Globus pallidus (tissue), 1 donor: ENCODE measurements around the gene UBQLN4.
"Not testable (repeated sequence)": the region's sequence is repeated elsewhere in the genome, so short reads cannot be mapped to it uniquely, and the experiment has no call there.

Experiments used
- DNase-seq: peaks from one replicate; pipeline ENCODE4 v3.0.0-alpha.2; 2015; ENCODE audit warnings: low spot score

UBQLN4 gene

DNA sequence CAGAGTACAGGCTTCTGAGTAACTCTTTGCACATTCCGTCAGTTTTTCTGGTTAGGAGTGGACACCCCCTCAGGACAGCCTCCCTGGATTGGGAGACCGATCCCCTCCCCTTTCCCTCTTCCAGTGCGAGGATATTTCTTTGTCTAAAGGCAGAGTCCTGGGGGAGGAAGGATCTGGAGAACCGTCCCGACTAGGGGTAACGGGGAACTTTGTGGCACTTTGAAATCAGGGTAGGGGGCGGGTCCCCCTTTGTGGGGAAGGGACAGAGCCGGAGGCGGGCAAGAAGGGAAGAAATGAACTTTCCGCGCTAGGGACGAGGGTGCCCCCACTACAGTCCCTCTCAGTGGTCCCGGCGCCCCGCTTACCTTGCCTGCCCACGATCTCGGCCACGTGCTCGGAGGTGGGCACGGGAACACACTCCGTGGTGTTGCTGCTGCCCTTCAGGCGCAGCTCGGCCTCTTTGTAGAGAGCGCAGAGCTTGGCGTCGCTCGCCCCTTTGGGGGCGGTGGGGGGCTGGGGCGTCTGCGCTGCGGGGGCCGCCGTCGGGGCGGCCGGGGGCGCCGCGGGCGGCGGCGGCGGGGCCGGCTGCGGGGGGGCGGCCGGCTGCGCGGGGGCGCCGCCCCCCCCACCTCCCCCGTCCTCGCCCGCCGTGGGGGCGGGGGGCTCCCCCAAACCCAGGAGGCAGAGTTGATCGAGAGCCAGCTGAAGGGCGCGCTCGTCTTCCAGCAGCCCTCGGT, 27.8 kb upstream of the UBQLN4 start:
- DNase-seq, result no peak

DNA sequence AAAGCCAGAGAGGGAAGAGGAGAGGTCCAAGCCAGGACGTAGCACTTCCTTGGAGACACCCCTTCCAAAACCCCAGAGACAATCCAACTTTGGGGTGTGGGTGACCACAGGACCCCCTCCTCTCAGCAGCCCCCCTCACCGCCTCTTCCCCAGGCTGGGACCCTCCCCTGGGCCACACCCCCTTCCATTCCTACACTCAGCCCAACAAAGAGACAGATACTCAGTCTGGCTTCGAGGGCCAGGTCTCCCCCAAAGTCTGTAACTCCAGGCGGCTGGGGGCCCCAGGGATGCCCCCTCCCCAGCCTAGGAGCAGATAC, 27.2 kb upstream of the UBQLN4 start:
- no peak for DNase-seq

DNA sequence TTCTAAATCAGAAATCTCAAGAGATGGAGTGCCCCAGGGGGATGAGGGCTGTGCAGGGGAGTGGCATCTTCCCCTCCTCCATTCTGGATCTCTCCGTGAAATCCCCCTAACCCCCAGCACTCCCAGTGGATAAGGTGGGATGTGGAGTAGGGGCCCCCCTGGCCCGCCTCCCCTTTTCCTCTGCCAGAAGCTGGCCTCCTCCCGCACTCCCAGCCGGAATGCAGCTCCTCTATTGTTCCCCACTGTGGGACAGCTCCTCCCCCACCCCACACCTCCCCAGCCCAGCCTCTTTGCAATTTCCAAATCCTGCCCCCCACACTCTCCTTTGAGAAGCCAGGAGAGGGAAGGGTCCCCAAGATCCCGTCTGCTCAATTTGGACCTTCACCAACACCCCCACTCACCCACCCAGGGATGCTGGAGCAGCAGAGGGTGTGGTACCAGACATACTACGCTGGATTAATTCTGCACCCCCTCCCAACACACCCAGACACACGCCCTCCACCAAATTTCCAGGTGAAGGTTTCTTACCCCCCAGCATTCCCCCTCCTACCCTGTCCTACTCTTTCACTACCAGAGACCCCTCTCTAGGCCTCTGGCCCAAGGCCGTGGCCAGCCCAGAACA, 26.8 kb upstream of the UBQLN4 start:
- DNase-seq, result no peak

DNA sequence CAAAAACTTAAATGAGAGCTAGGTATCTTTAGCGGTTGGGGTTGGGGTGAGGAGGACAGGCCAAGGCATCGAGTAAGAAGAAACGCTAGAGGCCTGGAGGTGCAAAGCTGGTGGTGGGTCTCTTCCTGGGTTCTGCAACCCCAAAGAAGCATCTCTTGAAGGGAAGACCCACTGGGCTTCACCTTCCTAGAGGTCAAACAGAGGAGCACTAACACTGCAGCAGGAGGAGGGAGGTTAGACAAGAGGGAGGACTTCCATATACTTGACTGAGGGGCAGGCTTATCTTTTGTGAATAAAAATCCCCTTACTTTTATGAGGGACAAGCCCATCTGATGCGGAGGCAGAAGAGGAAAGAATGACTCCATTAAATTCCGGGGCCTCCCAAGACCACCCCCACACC, 26.2 kb upstream of the UBQLN4 start:
- no peak for DNase-seq

DNA sequence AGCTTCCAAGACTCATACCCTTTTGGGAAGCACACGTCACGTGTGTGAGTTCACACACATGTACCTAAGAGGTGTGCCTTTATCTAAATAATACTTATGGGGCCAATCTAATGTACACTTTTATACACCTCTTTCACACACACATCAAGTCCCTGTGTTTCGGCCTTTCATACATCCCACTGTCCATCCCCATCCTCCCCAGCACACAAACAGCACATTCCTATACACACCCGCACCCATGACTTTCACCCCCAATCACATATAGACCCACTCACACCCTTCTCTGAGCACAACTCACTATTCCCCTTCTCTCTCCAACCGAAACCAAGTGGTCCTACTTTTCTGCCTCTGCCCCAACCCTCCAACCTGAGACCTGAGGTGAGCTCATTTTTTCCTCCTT, 25.1 kb upstream of the UBQLN4 start:
- DNase-seq, result no peak

DNA sequence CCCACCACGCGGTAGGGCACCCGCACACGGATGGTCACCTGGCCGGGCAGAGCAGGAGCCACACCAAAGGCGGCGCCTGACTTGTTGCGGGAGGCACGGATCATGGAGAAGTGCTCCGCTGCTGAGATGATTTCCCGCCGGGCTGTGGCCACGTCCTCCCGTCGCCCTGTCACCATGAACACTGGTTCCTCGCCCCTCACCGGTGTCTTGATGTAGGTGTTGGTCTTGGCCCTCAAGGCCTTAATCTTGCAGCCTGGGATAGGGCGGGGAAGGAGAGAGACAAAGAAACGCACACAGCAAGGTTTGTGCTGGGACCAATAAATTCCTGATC, 23.8 kb upstream of the UBQLN4 start:
- no peak for DNase-seq

DNA sequence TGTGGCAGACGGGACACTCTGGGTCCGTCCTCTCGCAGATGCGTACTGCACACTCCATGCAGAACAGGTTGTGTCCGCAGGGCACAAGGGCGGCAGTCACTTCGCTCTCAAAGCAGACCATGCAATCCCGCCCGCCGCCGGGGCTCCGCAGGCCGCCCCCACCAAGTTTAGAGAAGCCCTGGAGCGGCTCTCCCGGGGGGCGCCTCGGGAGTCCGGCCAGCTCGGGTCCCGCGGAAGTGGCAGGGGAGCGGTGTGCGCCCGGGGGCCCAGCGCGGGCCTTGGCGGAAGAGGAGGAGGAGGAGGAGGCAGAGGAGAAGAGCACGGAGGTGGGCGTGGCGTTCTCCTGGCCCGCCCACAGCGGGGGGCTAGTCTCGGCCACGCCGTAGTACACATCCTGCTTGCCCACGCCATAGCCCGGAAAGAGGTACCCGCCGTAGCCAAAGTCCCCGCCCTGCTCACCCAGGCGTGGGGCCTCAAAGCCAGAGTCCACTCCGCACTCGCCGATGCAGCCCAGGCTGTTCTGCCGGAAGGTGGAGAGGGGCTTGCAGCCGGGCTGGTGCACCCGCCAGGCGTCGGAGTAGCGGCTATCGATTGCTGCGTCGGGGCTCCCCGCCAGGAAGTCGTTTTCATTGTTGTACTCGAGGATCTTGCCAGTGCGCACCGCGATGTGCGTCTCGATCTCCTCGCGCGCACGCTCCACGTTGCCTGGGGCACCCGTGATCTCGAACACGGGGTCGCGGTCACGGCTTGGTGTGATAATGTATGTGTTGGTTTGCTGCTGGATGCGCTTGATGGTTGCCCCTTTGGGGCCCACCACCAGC, 23.2 kb upstream of the UBQLN4 start:
- no peak for DNase-seq

DNA sequence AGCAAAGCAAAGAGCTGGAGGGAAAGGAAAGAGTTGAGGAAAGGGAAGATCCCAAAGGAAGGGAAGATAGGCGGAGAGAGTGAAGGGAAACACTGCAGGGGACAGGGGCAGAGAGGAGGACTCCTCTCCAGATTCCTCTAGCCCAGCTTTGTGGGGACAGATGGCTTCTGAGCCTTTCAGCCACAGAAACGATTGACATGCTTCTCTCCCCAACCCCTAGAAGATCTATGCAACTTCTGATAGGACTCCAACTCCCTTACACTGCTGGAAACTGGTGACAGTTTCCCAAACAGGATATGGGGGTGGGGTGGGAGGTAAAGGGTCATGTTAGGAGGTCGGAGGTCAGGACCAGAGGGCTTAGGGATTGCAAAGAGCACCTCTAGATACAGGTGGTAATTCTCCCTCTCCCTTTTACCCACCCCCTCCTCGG, 22.2 kb upstream of the UBQLN4 start:
- no peak for DNase-seq

DNA sequence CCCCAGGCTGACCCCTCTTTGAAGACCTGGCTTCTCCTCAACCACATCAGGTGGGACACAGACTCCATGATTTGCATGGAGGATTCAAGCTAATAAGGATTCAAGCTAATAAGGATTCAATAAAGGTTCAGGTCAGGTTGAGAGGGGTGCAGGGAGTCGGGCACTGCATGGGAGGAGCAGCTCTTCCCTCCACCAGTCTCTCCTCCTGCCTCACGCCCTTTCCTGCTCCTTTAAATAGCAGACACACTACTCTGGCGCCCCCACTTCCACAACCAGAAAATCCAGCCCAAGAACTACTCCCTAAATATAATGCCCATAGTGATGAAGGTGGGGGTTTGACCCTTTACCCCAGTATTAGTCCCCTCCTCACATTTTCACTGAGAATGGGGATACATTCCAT, 21.6 kb upstream of the UBQLN4 start:
- DNase-seq, result no peak

DNA sequence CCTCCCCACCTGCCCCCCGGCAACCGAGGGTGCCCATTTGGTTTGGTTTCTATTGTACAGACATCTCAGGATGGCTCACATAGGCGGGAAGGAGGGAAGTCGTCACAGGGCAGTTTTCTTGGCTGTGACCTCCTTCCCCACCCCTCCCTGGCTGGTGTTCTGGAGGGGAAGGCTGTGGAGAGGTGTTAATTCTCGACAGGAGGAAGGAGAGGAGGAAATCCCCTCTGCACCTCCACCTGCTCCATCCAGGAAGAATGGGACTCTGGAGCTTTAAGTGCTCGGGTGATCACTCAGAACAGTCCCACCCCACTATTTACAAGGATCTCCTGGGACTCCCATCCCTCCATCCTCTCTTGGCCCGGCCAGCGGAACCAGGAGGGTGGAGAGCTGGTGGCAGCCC, 21.1 kb upstream of the UBQLN4 start:
- DNase-seq, result no peak

DNA sequence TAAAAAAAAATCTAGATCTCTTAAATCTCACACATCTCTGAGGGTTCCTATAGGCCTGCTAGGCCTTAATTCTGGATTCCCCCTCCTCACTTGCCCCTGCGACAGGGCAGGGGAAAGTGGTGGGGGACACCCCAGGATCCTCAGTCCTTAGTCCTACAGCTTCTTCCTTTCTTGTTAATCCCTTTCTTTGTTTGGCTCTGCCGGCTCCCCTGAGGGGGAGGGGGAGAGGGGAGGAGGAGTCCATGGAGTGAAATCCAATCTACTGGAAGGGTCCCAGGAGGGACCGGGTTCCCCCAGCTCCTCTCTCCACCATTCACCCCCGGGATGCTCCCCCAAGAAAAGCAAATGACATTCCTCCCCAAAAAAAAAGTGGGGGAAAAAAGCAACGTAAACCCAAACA, 20.1 kb upstream of the UBQLN4 start:
- no peak for DNase-seq

DNA sequence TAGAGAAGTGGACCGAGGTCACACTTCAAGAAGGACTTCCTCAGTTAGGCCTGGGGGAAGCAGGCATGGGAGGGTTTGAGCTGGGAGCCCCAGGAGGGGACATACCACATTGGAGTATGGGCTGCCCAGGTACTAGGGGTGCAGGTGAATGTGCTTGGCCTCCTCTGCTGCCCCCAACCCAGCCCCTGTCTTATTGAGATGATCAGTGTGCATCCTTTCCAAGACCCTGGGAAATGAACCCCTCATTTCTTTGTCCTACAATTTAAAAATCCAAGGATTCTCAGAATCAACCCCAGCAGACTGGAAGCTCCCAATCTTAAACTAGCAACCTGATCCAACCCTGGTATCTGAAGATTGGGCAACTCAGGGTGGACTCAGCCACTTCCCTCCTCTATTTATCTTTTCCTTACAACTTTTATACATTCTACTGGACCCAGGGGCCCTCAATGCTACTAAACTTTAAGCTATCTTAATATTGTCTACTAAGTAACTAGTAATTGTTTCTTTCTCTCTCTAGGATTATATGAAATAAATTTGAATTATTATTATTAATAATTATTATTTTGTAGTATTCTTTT, 19.6 kb upstream of the UBQLN4 start:
- no peak for DNase-seq

DNA sequence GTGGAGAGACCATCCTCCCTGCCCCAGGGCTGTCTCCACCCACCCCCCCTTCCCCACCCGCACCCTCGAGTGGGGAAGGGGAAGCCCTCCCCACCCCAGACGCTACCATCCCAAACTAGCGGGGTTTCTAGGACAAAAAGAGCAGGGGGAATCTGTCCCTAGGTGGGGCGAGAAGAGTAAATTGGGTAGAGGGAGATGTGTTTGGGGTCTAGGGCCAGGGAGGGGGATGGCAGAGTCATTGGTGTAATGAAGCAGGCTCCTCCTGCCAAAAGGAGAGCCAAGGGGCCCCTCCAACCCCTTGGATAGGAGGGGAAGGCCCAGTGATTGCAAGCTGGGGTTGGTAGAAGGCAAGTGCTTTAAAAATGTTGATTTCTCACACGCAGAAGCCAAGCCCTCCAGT, 18.7 kb upstream of the UBQLN4 start:
- DNase-seq, result no peak

DNA sequence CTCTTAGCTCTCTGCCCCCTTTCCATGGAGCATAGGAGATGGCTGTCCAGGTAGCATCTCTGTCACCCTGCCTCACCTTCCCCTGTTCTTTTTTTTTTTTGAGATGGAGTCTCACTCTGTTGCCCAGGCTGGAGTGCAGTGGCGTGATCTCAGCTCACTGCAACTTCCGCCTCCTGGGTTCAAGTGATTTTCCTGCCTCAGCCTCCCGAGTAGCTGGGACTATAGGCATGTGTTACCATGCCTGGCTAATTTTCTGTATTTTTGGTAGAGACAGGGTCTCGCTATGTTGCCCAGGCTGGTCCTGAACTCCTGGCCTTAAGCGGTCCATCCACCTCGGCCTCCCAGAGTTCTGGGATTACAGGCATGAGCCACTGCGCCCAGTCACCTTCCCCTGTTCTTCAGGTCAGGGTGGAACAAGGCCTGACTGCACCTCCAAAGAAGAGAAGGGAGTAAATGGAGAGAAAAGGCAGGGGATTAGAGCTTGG, 17.8 kb upstream of the UBQLN4 start:
- not testable (repeated sequence) for DNase-seq

DNA sequence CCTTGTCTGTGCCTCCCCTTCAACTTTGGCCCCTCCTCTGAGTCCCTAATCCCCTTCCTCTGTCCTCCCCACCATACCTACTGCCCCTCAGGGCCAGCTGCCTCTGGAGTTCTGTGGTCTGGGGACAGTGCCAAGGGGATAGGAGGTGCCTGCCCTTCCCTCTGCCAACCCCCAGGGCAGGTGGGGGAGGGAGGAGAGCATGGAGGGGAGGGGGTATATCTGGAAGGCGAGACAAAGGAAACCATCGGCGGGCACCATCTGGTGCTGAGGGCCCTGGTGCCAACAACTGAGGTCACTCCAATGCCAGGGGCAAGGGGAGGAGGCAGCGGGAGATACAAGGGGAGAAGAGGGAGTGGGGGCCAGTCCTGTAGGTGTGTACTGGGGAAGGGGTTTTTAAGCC, 16.9 kb upstream of the UBQLN4 start:
- no peak for DNase-seq

DNA sequence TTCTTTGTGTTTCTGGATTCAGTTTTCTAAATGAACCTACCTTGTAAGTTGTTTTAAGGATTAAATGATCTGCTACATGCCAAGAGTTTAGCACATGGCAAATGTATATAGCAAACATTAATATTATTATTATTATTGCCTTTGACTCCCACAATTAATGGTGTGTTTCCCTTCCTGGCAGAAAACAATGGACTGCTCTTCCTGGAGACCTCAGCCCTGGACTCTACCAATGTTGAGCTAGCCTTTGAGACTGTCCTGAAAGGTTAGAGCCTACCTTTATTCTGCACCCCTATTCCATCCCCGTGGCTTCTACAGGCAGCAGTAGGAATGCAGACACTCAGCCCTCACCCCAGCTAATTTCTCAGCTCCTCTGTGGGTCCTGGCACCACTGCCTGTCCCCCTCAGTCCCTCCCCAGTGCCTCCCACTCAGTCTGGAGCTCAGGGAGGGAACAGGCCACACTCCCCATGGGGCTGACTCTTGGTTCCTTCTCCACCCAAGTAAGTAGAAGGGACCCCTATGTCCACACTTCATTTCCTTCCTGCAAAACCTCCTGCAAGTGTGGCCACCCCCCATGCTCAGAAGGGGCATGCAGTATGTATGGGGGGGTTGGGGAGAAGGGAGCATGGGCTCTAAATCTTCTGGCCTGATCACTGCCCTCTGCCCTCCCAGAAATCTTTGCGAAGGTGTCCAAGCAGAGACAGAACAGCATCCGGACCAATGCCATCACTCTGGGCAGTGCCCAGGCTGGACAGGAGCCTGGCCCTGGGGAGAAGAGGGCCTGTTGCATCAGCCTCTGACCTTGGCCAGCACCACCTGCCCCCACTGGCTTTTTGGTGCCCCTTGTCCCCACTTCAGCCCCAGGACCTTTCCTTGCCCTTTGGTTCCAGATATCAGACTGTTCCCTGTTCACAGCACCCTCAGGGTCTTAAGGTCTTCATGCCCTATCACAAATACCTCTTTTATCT, 16.2 kb upstream of the UBQLN4 start:
- DNase-seq, result no peak

DNA sequence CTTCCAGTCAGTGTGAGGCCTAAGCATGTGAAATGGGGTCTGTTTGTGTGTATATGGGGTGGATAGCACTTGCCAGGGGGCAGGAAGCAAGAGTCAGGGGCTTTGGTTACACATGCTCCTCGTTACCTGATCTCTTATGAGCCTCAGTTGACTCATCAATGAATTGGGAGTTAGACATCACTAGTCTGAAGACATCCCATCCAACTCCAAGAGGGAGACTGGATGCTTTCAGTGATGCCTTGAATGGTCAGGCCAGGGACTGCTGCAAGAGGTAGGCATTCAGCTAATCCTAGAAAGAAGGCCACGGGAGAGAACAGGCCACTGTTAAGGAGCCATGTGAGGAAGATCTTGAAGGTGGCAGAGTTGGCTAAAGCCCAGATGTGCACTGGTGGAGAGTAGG, 13.7 kb upstream of the UBQLN4 start:
- no peak for DNase-seq

DNA sequence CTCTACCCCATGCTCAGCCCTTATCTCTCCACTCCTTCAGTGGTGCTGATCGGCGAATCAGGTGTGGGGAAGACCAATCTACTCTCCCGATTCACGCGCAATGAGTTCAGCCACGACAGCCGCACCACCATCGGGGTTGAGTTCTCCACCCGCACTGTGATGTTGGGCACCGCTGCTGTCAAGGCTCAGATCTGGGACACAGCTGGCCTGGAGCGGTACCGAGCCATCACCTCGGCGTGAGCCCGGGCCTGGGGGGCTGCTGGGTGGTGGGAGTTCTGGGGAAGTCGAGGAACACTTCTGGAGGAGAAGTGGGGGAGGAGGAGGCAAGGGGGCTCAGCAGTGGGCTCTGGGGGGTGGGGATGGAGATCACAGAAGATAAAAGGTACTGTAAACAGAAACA, 12.3 kb upstream of the UBQLN4 start:
- DNase-seq, result no peak

DNA sequence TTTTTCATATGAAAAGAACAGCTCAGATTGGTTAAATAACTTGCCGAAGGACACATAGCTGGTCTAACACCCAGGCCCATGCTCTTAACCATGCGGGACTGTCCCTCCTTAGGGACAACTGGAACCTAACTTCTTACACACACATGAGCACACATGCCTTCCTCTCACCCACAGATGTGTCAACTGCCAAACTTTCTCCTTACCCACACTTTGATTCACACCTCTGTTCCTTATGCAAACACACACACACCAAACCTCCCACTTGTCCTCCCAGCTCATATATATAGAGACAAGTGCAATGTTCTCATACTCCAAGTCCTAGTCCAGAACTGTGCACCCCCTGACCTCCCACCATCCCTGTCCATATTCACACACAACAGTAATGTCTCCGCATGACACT, 11.6 kb upstream of the UBQLN4 start:
- no peak for DNase-seq

DNA sequence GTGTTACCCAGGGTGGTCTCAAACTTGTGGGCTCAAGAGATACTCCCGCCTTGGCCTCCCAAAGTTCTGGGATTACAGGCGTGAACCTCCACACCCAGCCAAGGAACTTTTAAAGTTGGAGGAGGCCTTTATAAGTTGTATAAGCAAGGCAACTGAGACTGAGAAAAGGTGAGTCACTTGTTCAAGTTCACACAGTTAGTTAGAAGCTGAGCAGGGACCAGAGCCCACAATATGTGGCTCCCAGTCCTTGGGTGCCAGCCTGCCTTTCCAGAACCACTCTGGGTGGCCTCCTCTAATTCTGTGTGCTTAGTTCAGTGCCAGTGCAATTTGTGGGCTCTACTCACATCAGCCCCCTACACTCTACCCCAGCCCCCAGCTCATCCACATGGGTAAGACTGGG, 11.0 kb upstream of the UBQLN4 start:
- DNase-seq, result no peak

DNA sequence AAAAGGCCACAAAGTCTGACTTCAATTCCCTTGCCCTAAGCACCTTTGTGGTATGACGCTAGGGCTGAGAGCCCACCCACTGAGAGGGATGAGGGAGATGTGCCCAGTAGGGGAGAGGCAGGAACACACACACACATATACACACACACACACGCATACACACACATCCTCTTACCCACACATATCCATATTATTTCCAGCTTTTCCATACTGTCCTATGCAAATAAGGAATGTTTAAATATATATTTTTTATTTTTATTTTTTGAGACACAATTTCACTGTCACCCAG, 10.3 kb upstream of the UBQLN4 start:
- no peak for DNase-seq

DNA sequence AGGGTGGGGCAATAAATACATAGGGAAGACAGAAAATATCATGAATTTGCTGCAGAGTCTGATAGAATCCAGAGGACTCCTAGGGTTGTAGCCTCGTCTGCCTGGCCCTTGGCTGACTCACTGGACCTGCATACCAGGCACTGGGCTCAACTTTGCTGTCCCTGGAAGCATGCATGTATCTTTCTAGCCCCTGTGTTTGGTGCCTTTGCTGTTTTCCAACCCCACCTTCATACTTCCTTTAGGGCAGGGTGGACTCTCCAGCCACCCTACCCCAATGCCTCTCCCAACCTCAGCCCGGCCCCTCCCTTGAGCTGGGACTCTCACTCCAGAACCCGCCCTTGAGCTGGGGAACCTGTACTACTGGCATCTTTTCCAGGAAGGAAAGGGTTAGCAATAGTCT, 8.6 kb upstream of the UBQLN4 start:
- no peak for DNase-seq
